Fibroblast of pulmonary artery (primary cell): Measurements from ENCODE around the gene RTF1.

Source experiments
- DNase-seq: peaks from one replicate; pipeline ENCODE4 v3.0.0-alpha.2; 2010; ENCODE audit warnings: low read depth
- H3K4me3 ChIP-seq: replicated peaks from 2 replicates; pipeline ENCODE4 v1.5.1; 2011; ENCODE audit warnings: low read depth, mild to moderate bottlenecking, control low read depth, low read length, moderate library complexity
- TF ChIP-seq, protein P1 (sequence below): IDR thresholded peaks from 2 replicates; pipeline ENCODE4 v1.5.1; 2011; ENCODE audit warnings: mild to moderate bottlenecking, control low read depth, low read length, inconsistent platforms; ENCODE audit errors: missing control alignments

The RTF1 gene

DNA sequence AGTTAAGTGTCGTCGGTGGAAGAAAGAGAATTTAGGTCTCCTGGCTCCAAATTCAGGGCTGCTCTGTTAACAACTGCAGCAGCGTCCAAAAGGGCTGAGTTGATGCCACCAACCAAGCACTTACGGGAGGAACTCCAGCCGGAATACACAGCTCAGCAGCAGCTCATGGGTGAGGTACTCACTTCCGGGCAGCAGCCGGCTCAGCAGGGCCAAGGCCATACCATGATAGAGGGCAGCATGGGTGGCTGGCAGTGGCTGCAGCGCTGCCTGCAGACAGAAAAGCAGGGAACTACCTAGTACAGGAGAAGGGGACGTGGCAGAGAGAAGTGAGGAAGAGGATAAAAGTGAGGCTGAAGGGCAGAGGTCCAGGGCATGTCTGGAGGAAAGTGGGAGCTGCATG is 104.7 kb downstream of the RTF1 start:
- H3K4me3 ChIP-seq: no peak overlapping the region
- TF ChIP-seq, protein P1, sequence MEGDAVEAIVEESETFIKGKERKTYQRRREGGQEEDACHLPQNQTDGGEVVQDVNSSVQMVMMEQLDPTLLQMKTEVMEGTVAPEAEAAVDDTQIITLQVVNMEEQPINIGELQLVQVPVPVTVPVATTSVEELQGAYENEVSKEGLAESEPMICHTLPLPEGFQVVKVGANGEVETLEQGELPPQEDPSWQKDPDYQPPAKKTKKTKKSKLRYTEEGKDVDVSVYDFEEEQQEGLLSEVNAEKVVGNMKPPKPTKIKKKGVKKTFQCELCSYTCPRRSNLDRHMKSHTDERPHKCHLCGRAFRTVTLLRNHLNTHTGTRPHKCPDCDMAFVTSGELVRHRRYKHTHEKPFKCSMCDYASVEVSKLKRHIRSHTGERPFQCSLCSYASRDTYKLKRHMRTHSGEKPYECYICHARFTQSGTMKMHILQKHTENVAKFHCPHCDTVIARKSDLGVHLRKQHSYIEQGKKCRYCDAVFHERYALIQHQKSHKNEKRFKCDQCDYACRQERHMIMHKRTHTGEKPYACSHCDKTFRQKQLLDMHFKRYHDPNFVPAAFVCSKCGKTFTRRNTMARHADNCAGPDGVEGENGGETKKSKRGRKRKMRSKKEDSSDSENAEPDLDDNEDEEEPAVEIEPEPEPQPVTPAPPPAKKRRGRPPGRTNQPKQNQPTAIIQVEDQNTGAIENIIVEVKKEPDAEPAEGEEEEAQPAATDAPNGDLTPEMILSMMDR: no peak
- no peak for DNase-seq

DNA sequence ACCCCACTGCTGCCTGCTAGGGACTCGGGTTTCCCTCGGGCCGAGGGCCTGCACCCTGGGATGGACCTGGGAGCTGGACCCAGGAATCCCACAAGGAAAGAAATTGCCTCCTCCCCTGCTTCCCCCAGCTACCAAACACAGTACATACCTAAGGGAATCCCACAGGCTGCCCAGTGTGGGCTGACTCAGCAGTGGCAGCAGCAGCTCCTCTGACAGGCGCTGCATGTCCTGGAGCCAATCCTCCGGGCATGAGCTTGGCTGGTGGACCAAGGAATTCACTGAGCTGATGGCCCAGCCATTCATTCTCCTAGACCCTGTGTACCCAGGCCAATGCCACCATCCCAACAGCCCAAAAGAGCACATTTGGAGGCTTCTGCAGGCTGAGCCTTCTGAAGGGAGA is 106.2 kb downstream of the RTF1 start:
- no peak overlapping the region for H3K4me3 ChIP-seq
- TF ChIP-seq, protein P1: no peak
- DNase-seq: no peak

DNA sequence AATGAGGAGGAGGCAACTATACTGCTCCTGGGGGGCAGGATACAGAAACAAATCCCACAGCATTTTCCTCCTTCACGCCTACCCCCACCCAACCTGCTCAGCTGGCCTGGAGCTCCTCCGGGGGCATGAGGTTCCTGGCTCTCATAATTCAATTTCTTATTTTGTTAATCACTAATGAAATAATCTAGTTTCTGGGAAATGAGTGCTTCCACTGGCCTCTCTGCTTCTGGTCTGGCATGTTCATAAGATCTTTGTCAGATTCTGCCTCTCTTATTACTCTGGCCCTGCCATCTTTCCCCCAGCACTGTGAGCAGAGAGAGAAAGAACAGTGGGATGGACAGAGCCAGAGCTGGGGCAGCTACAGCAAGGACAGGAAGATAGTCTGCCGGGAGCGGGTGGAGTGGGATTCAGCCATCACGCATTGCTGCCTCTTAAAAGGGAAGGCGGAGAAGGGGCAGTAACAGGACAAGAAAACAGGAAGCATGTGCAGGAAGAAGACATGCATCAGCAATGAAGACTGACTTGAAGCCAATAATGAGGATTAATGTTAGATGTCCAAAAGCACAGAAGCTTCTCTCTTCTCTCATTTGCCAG is 113.6 kb downstream of the RTF1 start:
- H3K4me3 ChIP-seq: no peak overlapping the region
- DNase-seq: no peak
- TF ChIP-seq, protein P1: no peak
